Pancreas (tissue), 10 donors: ENCODE results near the gene SORL1. TPM values are rescaled to one million over a fixed set of nuclear protein-coding genes. Genes with fewer than 3 reads are reported as not detected.

Source experiments
- ATAC-seq, 4 donors: fragments of 200-7000 bp; cut with Tn5 transposase; one replicate each; pipeline versions ENCODE4 v1.8.0 to v1.9.1; 2020; ENCODE audit warnings: mild to moderate bottlenecking in 4 of 4, moderate library complexity in 4 of 4
- DNase-seq, 6 donors: peaks; one replicate each; pipeline ENCODE4 v3.0.0-alpha.2; 2020
- FAIRE-seq: peaks from 2 replicates; lab custom pipeline; 2012; peaks lifted over from hg19 to GRCh38; lab: Jason Lieb, UNC
- H3K27ac ChIP-seq, 4 donors: fragments of 200-600 bp; sonication (generic); 1 replicate in 3 of 4; 2 replicates in 1 of 4; pipeline versions ENCODE4 v1.5.0 to v1.8.0; 2020
- H3K27me3 ChIP-seq, 4 donors: fragments of 200-600 bp; one replicate each; pipeline ENCODE4 v1.8.0; 2021
- H3K36me3 ChIP-seq, 3 donors: fragments of 200-600 bp; sonication (generic) in 1 of 3; one replicate each; pipeline versions ENCODE4 v1.5.0 to v1.8.0; 2020 to 2021
- H3K4me1 ChIP-seq, 3 donors: fragments of 200-600 bp; one replicate each; pipeline ENCODE4 v1.8.0; 2021
- H3K4me3 ChIP-seq, 4 donors: fragments of 200-600 bp; sonication (generic) in 2 of 4; one replicate each; pipeline versions ENCODE4 v1.5.0 to v1.8.0; 2020 to 2021
- H3K9me3 ChIP-seq, 4 donors: fragments of 200-600 bp; one replicate each; pipeline ENCODE4 v1.8.0; 2021
- WGBS, 2 donors: extraction: QIAGEN DNeasy Blood & Tissue Kit; methylation state at CpG; one replicate each; pipeline ENCODE4 v1.1.7; 2013; 5-methylcytosine and 5-hydroxymethylcytosine counted together
- intact Hi-C, 3 donors: fragments of 100-400 bp; cut with DNase I; formaldehyde crosslinking; loops; one replicate each; pipeline versions ENCODE4 v1.11.1 to v1.14.2; 2022
- polyA plus RNA-seq, 2 donors: library from polyadenylated mRNA; stranded (reverse); fragments of 200-250 nt; gene quantifications; one replicate each; pipeline ENCODE4 v1.2.3, GENCODE V29; 2013
- total RNA-seq, 6 donors: library from RNA; stranded (reverse); fragmentation: NEBNext Ultra II Directional in 4 of 6; extraction: Animal tissue kit (Norgen Biotek cat#: 25700) in 4 of 6; gene quantifications; one replicate each; pipeline versions ENCODE4 v1.2.1 to v1.2.4, GENCODE V29; 2021 to 2023
- TF ChIP-seq, protein P1 (sequence below), 4 donors: fragments of 200-600 bp; sonication (generic) in 3 of 4; IDR thresholded peaks; one replicate each; pipeline versions ENCODE4 v1.5.0 to v1.8.0; 2021; ENCODE audit warnings: antibody characterized with exemption in 4 of 4
- donor health status: healthy with polysubstance abuse.
- donor health status: DM: no; HTN: no; CAD: no; lungs with moderate emphysema.
- donor health status: DM: no; HTN: no; CAD: no.
- donor health status: control.
- donor health status: control.
- donor health status: Bipolar disorder and iron deficiency.
- donor health status: DM: yes; HTN: yes; CAD: no.
- donor health status: DM: no; HTN: no; CAD: no.
- donor health status: DM: no; HTN: no; CAD: no.
- donor health status: DM: yes; HTN: yes; CAD: no.

Gene SORL1
- total and polyA plus RNA-seq, 8 donors, result 2.7 to 47.5 (median 15.5) TPM

- H3K4me1 ChIP-seq, result peaks cover 0 to 3% (median 0%) of the 10 kb centered on the region in 3 donors
- ATAC-seq (no peak), DNase-seq (no peak), FAIRE-seq (no peak)
- H3K36me3 ChIP-seq, result no peaks in the 10 kb centered on the region
- no peaks in the 10 kb centered on the region for H3K27me3 ChIP-seq
- H3K9me3 ChIP-seq, result no peaks in the 10 kb centered on the region
- WGBS, 2 donors, result 64 to 76% methylated on average over 2 of the region's 2 CpGs
- H3K4me3 ChIP-seq, result no peak overlapping the region
- intact Hi-C loops, result no loop called here
- TF ChIP-seq, protein P1, sequence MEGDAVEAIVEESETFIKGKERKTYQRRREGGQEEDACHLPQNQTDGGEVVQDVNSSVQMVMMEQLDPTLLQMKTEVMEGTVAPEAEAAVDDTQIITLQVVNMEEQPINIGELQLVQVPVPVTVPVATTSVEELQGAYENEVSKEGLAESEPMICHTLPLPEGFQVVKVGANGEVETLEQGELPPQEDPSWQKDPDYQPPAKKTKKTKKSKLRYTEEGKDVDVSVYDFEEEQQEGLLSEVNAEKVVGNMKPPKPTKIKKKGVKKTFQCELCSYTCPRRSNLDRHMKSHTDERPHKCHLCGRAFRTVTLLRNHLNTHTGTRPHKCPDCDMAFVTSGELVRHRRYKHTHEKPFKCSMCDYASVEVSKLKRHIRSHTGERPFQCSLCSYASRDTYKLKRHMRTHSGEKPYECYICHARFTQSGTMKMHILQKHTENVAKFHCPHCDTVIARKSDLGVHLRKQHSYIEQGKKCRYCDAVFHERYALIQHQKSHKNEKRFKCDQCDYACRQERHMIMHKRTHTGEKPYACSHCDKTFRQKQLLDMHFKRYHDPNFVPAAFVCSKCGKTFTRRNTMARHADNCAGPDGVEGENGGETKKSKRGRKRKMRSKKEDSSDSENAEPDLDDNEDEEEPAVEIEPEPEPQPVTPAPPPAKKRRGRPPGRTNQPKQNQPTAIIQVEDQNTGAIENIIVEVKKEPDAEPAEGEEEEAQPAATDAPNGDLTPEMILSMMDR (IDR thresholded peaks at IDR 0.05), result no peak
- no peak overlapping the region for H3K27ac ChIP-seq
These were observed 20.2 kb downstream of the SORL1 start for GRCh38 chr11:121472312-121472711.

GRCh38 chr11:121473064-121473777 lies 21.1 kb downstream of the SORL1 start:
- peak in 2 of 4 donors; percentile 30 to 73 for ATAC-seq
- Histone ChIP-seq H3K27me3 (no peaks in the 10 kb centered on the region), H3K9me3 (no peaks in the 10 kb centered on the region), H3K4me1 (no peaks in the 10 kb centered on the region), H3K27ac (peak overlapping the region in 1 of 4 donors; percentile 17), H3K4me3 (no peak overlapping the region), H3K36me3 (no peaks in the 10 kb centered on the region)
- no peak for DNase-seq
- WGBS, 2 donors, result 71 to 81% methylated on average over 8 of the region's 8 CpGs
- no peak for FAIRE-seq
- TF ChIP-seq, protein P1 (IDR thresholded peaks at IDR 0.05), result no peak
- intact Hi-C loops, result no loop called here

GRCh38 chr11:121474680-121475079 lies 22.6 kb downstream of the SORL1 start:
- FAIRE-seq (no peak), ATAC-seq (no peak), DNase-seq (no peak)
- WGBS, 2 donors, result 92 to 95% methylated on average over 7 of the region's 7 CpGs
- no peaks in the 10 kb centered on the region for H3K36me3 ChIP-seq
- no peaks in the 10 kb centered on the region for H3K27me3 ChIP-seq
- intact Hi-C loops, result no loop called here
- TF ChIP-seq, protein P1 (IDR thresholded peaks at IDR 0.05), result no peak
- H3K9me3 ChIP-seq, result no peaks in the 10 kb centered on the region
- H3K27ac ChIP-seq, result no peak overlapping the region
- peaks cover 0 to 3% (median 0%) of the 10 kb centered on the region in 3 donors for H3K4me1 ChIP-seq
- no peak overlapping the region for H3K4me3 ChIP-seq

GRCh38 chr11:121476379-121477032 lies 24.4 kb downstream of the SORL1 start:
- 66 to 70% methylated on average over 5 of the region's 5 CpGs for WGBS, 2 donors
- ATAC-seq, result no peak
- H3K27ac ChIP-seq, result no peak overlapping the region

More at GRCh38 chr11:121476379-121477032, 24.4 kb downstream of the SORL1 start:
- intact Hi-C loops, result no loop called here
- H3K36me3 ChIP-seq, result no peaks in the 10 kb centered on the region
- DNase-seq (no peak), FAIRE-seq (no peak)
- H3K4me3 ChIP-seq, result no peak overlapping the region
- no peaks in the 10 kb centered on the region for H3K27me3 ChIP-seq
- peaks cover 0 to 3% (median 0%) of the 10 kb centered on the region in 3 donors for H3K4me1 ChIP-seq
- H3K9me3 ChIP-seq, result no peaks in the 10 kb centered on the region
- TF ChIP-seq, protein P1 (IDR thresholded peaks at IDR 0.05), result no peak
